Brain microvascular endothelial cell (primary cell): ENCODE results near the gene DGKA.
A peak's percentile ranks its signal among the peaks of the same experiment; 100 is the strongest.

ENCODE experiments used
- DNase-seq: peaks from one replicate; pipeline ENCODE4 v3.0.0-alpha.2; 2020
- H3K27ac ChIP-seq: fragments of 250-450 bp; sonication (Bioruptor Pico); 2 replicates; pipeline ENCODE4 v1.5.1; 2020; ENCODE audit warnings: mild to moderate bottlenecking, moderate library complexity
- H3K27me3 ChIP-seq: fragments of 250-450 bp; sonication (Bioruptor Pico); replicated peaks from 2 replicates; pipeline ENCODE4 v1.5.1; 2020; ENCODE audit warnings: mild to moderate bottlenecking
- H3K36me3 ChIP-seq: fragments of 250-450 bp; sonication (Bioruptor Pico); replicated peaks from 2 replicates; pipeline ENCODE4 v1.5.1; 2020; ENCODE audit warnings: mild to moderate bottlenecking
- H3K4me3 ChIP-seq: 2 replicates; pipeline ENCODE4 v1.5.1; 2011; ENCODE audit warnings: low read depth, mild to moderate bottlenecking, control low read depth, low read length, moderate library complexity
- in situ Hi-C: cut with HindIII; loops from 2 replicates; pipeline ENCODE4 v1.10.0; 2017; ENCODE audit warnings: low sequenced_read_pairs, low pct_ligation_motif_present
- TF ChIP-seq, protein P1 (sequence below): IDR thresholded peaks from 2 replicates; pipeline ENCODE4 v1.5.1; 2011; ENCODE audit warnings: low read depth, mild to moderate bottlenecking, moderate library complexity, low read length, control low read depth, inconsistent platforms; ENCODE audit errors: missing control alignments

DGKA gene

DNA sequence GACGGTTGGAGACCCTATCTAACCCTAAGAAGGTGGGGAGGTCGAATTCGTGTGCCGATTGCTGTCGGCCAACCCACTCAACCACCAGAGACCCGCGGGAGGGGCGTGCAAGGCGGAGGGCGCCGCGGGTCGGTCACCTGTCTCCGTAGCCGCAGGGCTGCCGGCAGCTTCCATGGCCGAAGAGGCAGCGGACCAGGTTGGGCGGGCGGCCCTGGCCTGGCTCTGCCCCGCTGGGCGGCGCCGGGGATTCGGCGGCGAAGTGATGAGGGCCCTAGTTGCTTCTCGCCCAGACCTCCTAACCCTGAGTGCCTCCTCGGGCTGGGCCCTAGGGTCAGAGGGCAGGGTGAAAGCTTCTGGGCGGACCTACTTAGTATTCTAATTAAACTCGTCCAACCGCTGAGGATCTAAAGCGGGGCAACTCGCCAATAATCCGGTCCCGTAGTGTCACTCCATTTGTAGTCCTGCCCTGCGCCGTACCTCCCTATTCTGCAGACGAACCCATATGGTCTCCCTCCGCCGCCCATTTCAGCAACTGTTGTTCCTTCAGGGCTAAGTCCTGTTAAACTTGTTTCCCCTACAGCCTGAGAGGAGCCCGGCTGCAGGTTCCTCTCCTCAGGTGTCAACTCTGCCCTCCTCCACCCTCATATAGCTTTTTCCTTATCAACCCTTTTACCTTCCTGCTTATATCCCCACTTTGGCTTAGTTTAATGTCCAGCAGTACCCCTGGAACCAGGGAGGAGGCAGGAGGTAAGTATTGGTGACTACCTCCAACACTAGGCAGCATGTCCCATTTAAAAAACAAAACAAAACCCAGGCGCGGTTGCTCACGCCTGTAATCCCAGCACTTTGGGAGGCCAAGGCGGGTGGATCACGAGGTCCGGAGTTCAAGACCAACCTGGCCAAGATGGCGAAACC is 3.1 kb upstream of the DGKA start, which contains the start of gene PYM1:
TSS of gene PYM1 (minus strand) at position 307 of the 915 bp plus-strand sequence. CDS start at position 174, 133 bp downstream.
- TF ChIP-seq, protein P1, sequence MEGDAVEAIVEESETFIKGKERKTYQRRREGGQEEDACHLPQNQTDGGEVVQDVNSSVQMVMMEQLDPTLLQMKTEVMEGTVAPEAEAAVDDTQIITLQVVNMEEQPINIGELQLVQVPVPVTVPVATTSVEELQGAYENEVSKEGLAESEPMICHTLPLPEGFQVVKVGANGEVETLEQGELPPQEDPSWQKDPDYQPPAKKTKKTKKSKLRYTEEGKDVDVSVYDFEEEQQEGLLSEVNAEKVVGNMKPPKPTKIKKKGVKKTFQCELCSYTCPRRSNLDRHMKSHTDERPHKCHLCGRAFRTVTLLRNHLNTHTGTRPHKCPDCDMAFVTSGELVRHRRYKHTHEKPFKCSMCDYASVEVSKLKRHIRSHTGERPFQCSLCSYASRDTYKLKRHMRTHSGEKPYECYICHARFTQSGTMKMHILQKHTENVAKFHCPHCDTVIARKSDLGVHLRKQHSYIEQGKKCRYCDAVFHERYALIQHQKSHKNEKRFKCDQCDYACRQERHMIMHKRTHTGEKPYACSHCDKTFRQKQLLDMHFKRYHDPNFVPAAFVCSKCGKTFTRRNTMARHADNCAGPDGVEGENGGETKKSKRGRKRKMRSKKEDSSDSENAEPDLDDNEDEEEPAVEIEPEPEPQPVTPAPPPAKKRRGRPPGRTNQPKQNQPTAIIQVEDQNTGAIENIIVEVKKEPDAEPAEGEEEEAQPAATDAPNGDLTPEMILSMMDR: no peak
- DNase-seq: peak; percentile 58
- in situ Hi-C loops: no loop called here

DNA sequence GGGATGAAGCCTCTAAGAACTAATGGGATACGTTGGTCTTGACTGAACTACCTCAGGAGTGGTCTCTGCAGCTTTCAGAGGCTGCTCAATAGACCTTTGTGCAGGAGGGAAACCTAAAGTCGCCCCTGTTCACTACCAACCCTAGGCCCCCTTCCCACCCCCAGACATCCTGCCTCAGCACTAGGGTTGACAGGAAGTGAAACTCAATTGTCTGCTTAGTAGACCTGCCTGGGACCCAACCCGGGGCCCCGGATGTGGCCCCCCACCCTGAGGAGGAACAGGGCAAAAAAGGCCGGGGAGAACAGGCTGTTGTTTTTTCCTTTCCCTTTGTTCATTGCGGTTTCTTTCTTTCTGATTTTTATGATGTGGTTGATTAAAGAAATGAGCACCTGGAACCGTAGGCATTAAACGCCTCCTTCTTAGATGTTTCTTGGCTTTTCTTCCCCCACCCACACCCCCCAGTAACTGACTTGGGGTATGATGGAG is 1.6 kb upstream of the DGKA start:
- no peak overlapping the region for H3K27ac ChIP-seq
- no peak for DNase-seq
- H3K27me3 ChIP-seq: no peaks in the 10 kb centered on the region
- no peak overlapping the region for H3K4me3 ChIP-seq
- TF ChIP-seq, protein P1: no peak
- no peaks in the 10 kb centered on the region for H3K36me3 ChIP-seq
- in situ Hi-C loops: no loop called here

More for the DNA sequence above, 3.1 kb upstream of the DGKA start, which contains the start of gene PYM1:
- Histone ChIP-seq H3K36me3 (no peaks in the 10 kb centered on the region), H3K4me3 (peak within 1 kb of the TSS; percentile 94), H3K27ac (peak within 1 kb of the TSS; percentile 76), H3K27me3 (no peaks in the 10 kb centered on the region)

DNA sequence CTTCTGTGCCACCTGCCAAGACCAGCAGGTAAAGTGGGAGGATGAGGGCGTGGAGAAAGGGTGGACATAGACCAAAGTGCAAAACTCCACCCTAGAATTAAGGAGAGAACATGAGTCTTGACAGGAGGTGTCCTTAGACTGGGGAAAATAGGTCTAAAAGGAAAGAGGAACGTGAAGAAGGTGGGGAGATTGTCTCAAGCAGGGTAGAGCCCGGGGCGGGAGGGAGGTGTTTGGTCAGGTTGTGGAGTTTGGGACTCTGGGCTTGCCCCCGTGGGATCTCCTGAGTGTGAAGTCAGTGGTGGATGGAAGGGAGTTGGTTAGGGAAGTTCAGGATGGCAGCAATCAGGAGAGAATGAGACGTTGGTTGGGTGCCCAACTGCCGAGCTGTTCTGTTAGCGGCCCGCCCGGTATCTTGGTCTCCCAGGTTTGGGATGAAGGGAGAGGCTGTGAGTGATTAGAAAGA is 386 bp downstream of the DGKA start:
- TF ChIP-seq, protein P1: no peak
- H3K36me3 ChIP-seq: no peaks in the 10 kb centered on the region
- peak overlapping the region; percentile 28 for H3K27ac ChIP-seq
- no peak for DNase-seq
- H3K4me3 ChIP-seq: peak overlapping the region; percentile 81
- in situ Hi-C loops: no loop called here
- no peaks in the 10 kb centered on the region for H3K27me3 ChIP-seq

DNA sequence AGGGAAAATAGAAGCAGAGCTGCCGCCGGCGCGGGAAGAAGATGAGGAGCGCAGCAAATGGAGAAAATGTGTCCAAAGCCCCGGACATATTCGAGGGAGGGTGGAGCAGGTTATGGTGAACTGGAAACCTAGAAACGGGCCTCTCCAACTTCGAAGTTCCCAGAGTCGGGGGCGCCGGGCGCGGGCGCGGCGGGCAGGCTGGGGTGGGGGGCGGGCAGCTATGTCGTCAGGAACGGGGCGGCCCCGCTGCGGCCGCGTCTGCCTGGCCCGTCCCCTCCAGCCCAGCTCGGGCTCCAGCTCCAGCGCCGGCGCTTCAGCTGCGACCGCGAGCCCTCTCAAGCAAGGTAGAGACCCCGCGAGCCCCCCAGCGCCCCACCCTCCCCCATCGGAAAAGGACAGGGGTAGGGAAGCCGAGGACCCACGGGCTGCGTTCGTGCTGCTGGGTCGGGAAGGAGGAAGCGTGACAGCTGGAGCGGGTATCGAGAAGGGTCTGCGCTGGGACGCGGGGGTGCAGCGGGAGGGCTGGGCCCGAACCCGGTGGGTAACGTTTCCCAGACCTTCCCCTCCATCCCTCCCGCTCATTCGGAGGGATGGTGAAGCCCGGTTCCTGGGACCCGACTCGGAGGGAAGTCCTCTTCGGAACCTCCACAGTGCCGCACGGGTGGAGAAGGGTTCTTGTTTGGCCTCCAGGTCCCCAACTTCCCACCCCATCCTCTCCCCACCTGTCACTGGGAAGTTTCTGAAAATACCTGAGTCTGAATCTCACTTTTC is 1.0 kb downstream of the DGKA start:
- no peaks in the 10 kb centered on the region for H3K36me3 ChIP-seq
- H3K27ac ChIP-seq: peak overlapping the region; percentile 28
- H3K4me3 ChIP-seq: peak overlapping the region; percentile 81
- in situ Hi-C loops: no loop called here
- no peak for DNase-seq
- TF ChIP-seq, protein P1: no peak
- H3K27me3 ChIP-seq: no peaks in the 10 kb centered on the region

DNA sequence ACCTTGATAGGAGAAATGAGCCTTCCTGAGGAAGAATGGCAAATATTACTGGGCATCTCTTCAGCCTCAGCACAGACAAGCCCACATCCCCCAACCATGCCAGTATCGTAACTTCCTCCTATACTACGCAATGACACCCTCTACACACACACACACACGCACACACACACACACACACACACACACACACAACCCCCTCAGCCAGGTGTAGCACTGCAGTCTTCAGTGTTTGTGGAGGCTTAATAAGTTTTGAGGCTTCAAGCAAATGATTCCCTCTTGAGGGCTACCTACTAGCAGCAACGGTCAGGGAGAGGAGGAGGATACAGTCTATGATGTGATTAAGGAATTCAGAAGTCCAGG is 1.6 kb downstream of the DGKA start:
- no peaks in the 10 kb centered on the region for H3K36me3 ChIP-seq
- H3K27ac ChIP-seq: no peak overlapping the region
- in situ Hi-C loops: no loop called here
- H3K4me3 ChIP-seq: peak overlapping the region; percentile 81
- TF ChIP-seq, protein P1: no peak
- peak; percentile 27 for DNase-seq
- no peaks in the 10 kb centered on the region for H3K27me3 ChIP-seq
